ENCODE measurements around the gene SMARCA1.
"Not testable (repeated sequence)": the region's sequence is repeated elsewhere in the genome, so short reads cannot be mapped to it uniquely, and the experiment has no call there.

- not testable (repeated sequence) for TF ChIP-seq CTCF, POLR2A (IDR thresholded peaks at IDR 0.05)
These were observed 41.1 kb upstream of the SMARCA1 start for GRCh38 chrX:129564345-129564744.
